ENCODE data around the gene CCDC169.

DNA sequence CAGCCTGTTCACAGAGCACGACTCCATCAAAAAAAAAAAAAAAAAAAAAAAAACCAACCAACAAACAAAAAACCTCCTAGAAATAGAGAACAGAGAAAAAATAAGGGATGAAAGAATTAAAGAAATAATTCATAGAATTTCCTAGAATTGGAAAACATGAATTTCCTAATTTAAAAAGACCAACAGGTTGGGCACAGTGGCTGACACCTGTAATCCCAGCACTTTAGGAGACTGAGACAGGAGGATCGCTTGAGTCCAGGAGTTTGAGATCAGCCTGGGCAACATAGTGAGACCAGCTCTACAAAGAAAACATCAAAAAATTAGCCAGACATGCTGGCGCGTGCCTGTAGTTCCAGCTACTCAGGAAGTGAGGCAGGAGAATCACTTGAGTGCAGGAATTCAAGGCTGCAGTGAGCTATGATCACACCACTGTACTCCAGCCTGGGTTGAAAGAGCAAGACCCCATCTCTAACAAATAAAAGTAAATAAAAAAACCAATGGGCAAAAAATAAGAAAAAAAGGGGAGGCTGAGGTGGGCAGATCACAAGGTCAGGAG is 42.1 kb upstream of the CCDC169 start:
- TF ChIP-seq, protein P1, sequence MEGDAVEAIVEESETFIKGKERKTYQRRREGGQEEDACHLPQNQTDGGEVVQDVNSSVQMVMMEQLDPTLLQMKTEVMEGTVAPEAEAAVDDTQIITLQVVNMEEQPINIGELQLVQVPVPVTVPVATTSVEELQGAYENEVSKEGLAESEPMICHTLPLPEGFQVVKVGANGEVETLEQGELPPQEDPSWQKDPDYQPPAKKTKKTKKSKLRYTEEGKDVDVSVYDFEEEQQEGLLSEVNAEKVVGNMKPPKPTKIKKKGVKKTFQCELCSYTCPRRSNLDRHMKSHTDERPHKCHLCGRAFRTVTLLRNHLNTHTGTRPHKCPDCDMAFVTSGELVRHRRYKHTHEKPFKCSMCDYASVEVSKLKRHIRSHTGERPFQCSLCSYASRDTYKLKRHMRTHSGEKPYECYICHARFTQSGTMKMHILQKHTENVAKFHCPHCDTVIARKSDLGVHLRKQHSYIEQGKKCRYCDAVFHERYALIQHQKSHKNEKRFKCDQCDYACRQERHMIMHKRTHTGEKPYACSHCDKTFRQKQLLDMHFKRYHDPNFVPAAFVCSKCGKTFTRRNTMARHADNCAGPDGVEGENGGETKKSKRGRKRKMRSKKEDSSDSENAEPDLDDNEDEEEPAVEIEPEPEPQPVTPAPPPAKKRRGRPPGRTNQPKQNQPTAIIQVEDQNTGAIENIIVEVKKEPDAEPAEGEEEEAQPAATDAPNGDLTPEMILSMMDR (IDR thresholded peaks at IDR 0.05): no peak
- TF ChIP-seq POLR2A (IDR thresholded peaks at IDR 0.05): no peak

Data from testis (tissue), 2 donors.